HG02642 (cell line): ENCODE measurements around the gene MYO5B.

ENCODE experiments used
- ATAC-seq: cut with Tn5 transposase; IDR thresholded peaks from one replicate; pipeline ENCODE4 v1.9.1; 2021; ENCODE audit warnings: mild to moderate bottlenecking; ENCODE audit not compliant: unreplicated experiment, poor library complexity

The MYO5B gene

DNA sequence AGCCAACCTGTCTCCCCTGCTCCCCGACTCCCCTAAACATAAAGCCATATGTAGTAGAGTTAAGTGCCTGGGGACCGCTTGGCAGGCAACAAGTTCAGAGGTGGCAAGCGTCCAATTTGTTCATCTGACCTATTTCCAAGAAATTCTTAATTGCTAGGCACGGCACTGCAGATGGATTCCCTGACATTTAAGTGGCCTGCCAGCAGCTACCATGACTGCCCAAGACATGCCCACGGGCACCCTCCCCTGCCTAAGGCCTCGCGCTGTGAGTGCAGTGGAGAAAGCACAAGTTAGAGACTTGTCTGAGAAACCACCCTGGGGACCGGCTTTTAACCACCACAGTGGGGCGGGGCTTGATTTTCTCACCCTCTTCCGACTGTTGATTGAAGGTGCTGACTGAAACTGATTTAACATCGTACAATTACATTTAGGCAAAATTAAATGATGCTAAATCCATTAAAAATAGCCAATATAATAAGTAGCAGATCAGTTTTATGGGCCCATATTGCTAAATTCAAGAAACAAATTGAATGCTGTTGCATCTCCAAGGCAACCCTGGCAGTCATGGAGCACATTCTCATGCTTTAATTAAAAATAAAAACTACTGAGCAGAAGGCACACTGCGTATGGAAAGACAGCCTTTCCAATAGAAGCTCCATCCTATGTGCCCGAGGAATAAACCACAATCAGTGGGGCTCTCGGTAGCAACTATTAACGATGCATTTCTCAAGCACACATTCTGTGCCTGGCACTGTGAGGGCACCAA lies 218.0 kb downstream of the MYO5B start:
- ATAC-seq: no peak

DNA sequence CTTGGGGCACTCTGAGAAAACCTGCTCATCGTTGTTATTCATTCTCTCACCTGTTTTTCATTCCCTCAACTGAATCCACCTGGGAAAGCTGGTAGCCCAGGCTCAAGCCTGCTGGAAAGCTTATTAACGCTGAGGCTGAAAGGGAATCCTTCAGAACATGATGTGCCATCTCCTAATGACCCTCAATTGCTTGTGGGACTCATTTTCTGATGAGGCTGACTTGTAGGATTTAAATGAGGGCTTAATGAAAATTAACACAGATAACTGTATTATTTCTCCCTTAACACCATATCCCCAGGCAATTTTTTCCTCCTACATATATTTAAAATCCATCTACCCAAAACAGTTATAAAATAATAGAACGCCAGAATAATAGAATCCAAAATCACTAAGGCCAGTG lies 218.9 kb downstream of the MYO5B start:
- ATAC-seq: no peak

- ATAC-seq: no peak
Observed at GRCh38 chr18:49974079-49974478, 220.9 kb downstream of the MYO5B start.

- ATAC-seq: no peak
Observed at GRCh38 chr18:49973592-49973991, 221.4 kb downstream of the MYO5B start.

DNA sequence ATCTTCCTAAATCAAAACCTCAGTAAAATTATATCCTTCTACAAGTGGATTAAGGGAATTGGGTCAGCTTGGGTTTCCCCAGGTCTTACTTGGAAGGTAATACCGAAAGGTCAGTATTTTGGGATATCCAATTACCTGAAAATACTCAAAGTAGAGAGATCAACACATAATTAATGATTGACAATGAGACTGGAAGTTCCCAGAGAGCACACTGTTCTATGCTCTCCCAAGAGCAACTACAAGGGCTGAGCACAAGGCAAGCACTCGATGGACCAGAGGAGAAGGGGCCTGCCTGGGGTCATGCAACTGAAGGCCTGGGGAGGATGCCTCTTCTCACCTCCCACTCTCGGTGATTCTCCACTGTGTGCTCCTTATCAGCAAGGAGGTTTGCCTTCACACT lies 222.4 kb downstream of the MYO5B start:
- no peak for ATAC-seq

DNA sequence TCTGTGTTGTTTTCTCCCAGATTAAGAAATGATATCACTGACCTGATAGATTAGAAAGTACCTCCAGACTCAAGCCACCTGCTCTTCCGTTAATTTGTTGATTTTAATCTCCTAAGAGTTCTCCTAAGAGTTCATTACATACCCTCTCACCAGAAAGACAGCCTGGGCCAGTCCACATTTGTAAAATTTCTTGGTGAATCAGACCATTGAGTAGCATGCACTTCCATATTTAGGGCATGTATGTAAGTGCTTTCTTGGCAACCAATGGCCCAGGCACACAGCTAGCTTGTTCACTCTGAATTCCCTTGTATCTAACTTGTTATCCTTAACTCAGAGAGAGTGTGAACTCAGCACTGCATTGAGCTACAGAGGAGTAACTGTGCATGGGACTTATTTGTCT lies 223.5 kb downstream of the MYO5B start:
- ATAC-seq: no peak

DNA sequence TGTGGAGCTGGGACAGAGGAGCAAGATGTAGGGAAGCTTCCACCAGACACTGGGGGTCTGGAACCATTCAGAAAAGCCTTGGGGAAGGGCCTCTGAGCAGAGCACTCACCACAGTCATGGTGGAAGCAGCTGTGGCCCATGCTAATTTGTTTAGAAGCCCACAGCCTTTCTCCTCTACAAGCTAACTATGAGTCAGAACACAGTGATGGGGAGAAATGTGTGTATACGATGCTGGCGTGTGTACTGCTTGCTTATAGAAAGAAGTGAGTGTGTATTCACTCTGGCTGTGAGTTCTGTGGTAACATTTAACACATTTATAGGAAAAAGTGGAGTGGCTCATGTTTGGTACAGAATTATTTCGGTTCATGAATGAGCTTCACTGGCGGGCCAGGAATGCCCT lies 224.6 kb downstream of the MYO5B start:
- peak; percentile 56 for ATAC-seq

- ATAC-seq: no peak
Observed at GRCh38 chr18:49968644-49969309, 226.2 kb downstream of the MYO5B start.

DNA sequence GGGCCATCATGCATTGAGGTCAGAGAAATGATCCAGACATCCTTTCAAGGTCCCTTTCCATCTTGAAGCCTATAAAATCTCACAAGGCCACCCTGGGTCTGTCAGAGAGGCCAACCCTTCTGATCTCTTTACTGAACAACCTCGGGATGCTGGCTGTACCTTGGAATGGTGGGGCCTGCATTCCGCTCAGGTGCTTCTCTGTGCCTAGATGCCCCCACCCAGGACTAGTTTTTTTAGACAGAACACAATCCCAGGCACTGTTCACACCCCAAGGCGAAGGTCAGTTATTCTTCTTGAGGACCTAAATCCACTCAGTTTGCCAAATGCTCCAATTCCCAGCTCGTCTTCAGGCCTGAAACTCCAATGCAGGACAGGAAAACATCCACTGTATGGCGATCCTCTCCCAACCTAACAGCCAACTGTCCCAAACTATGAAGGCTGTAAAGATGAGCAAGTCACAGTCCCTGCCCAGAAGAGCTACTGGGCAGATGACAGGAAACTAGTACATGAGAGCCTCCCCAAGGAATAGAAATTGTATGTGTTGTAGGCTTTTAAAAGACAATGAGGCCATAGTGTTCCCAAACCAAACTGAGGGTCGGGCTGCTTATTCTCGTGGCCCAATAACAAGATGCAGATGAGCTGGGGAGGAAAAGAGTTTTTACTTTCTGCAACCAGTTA lies 227.2 kb downstream of the MYO5B start:
- no peak for ATAC-seq

- ATAC-seq: peak; percentile 78
Observed at GRCh38 chr18:49967171-49967570, 227.8 kb downstream of the MYO5B start.

DNA sequence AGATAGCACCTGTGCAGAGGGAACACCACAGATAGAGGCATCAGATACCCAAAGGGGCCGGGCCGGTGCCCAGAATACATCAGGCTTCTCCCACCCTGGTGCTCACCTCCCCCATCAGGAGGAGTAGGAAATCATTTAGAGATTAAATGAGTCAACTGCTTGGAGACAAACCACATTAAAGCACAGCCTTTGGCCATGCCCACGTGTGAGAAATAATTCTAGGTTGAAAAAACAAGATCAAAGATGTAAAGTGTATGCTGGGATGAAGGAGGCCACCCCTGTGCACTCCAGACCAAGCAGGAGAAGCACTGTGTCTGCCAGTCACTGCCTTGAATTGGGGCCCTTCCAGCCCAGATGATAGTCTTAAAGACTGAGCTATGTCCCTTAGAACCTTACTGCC lies 228.9 kb downstream of the MYO5B start:
- ATAC-seq: no peak

DNA sequence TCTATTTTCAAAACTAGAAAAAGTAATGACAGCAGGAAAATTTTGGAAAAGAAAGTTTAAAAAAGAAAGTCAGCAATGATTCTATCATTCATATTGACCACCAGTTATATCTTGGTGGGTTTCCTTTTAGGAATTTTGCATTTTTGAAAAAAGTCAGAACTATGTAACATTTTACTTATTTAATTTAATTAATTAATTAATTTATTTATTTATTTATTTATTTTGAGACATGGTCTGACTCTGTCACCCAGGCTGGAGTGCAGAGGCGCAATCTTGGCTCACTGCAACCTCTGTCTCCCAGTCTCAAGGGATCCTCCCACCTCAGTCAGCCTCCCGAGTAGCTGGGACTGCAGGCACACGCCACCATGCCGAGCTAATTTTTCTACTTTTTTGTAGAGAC lies 231.7 kb downstream of the MYO5B start:
- ATAC-seq: no peak

DNA sequence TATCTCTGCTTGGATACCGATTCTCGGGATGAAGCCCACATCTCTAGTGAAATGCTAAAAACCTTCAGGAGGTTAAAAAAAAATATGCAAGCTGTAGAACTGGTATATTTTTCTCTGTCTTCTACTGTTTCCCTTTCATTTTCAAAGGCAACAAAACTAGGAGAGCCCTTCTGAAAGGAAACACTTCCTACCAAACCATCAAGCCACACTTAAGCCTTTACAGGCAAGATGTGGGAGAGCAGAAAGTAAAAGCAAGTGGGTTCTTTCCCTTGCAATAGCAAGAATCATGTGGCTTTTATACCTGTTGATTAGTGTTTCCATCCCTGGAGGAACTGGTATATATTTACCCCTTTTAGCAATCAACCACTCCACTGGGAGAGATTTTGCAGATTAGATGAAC lies 233.7 kb downstream of the MYO5B start:
- ATAC-seq: no peak

DNA sequence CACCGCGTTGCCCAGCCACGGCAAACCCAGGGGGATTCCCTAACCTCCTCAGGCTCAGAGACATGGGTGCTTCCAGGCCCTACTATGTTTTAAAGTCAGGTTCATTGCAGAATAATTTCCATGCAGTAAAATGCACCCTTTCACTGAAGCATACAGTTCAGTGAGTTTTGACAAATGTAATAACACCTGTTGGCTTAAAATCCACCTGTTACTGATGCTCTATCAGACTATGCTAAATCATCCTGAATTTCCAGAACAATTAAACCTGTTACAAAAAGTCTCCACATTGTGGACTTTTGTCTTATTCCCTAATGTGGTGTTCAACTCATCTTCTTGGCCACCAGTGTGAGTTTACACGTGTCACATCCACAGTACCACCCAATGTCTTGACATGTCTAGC lies 234.6 kb downstream of the MYO5B start:
- no peak for ATAC-seq

- peak; percentile 69 for ATAC-seq
Observed at GRCh38 chr18:49959176-49959575, 235.8 kb downstream of the MYO5B start.

- no peak for ATAC-seq
Observed at GRCh38 chr18:49955263-49955662, 239.7 kb downstream of the MYO5B start.

- ATAC-seq: no peak
Observed at GRCh38 chr18:49953391-49953790, 241.6 kb downstream of the MYO5B start.

GRCh38 chr18:49949951-49950395 lies 245.0 kb downstream of the MYO5B start:
- no peak for ATAC-seq

DNA sequence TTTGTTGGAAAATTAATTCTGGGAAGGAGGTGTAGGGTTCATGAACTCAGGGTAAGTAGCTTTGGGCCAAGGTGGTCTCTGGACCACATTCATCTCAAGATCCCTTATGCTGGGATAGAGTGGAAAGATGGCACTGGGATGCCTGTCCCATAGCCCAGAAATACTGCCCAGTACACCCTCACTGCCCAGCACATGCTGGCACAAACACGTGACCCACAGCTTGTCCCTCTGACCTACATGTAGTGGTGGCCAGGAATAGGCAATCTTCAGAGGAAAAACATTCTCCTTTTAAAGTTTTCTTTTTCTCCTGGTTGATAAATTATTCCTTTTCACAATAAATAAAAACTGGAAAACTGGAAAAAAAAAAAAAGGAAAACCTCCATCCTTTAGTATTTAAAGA lies 246.0 kb downstream of the MYO5B start:
- ATAC-seq: no peak

- ATAC-seq: no peak
Observed at GRCh38 chr18:49944663-49945062, 250.3 kb downstream of the MYO5B start.

- ATAC-seq: no peak
Observed at GRCh38 chr18:49936821-49937220, 258.1 kb downstream of the MYO5B start.
